H9 (cell line): ENCODE data around the gene KCNQ2. TPM values are rescaled to one million over a fixed set of nuclear protein-coding genes. Genes with fewer than 3 reads are reported as not detected.

Source experiments
- DNase-seq: peaks from one replicate; pipeline ENCODE4 v3.0.0-alpha.2; 2017
- H2AFZ ChIP-seq: one replicate; pipeline ENCODE4 v1.6.1; 2013; ENCODE audit warnings: mild to moderate bottlenecking, low read length, control low read depth, moderate library complexity
- H2AK5ac ChIP-seq: 2 replicates; pipeline ENCODE4 v1.6.1; 2013; ENCODE audit warnings: low read length, control low read depth, mixed read lengths; ENCODE audit not compliant: insufficient read length
- H2BK120ac ChIP-seq: one replicate; pipeline ENCODE4 v1.6.1; 2013; ENCODE audit warnings: low read depth, mild to moderate bottlenecking, low read length, control low read depth, inconsistent platforms; ENCODE audit not compliant: poor library complexity, severe bottlenecking
- H2BK12ac ChIP-seq: 2 replicates; pipeline ENCODE4 v1.6.1; 2013; ENCODE audit warnings: low read length, control low read depth, mixed read lengths, low read depth; ENCODE audit not compliant: insufficient read length
- H2BK15ac ChIP-seq: 2 replicates; pipeline ENCODE4 v1.6.1; 2013; ENCODE audit warnings: low read depth, low read length, control low read depth
- H2BK20ac ChIP-seq: one replicate; pipeline ENCODE4 v1.6.1; 2013; ENCODE audit warnings: low read depth, mild to moderate bottlenecking, low read length, control low read depth, inconsistent platforms; ENCODE audit not compliant: poor library complexity, severe bottlenecking
- H2BK5ac ChIP-seq: 2 replicates; pipeline ENCODE4 v1.6.1; 2013; ENCODE audit warnings: low read length, control low read depth, mixed read lengths; ENCODE audit not compliant: insufficient read length
- H3K14ac ChIP-seq: 2 replicates; pipeline ENCODE4 v1.6.1; 2013; ENCODE audit warnings: low read length, control low read depth; ENCODE audit not compliant: insufficient read depth
- H3K18ac ChIP-seq: 2 replicates; pipeline ENCODE4 v1.6.1; 2013; ENCODE audit warnings: low read depth, mild to moderate bottlenecking, mixed read lengths, low read length, control low read depth; ENCODE audit not compliant: insufficient read length
- H3K23ac ChIP-seq: 2 replicates; pipeline ENCODE4 v1.6.1; 2013; ENCODE audit warnings: low read length, control low read depth, mixed read lengths, low read depth; ENCODE audit not compliant: insufficient read length
- H3K23me2 ChIP-seq: 2 replicates; pipeline ENCODE4 v1.6.1; 2013; ENCODE audit warnings: low read depth, mild to moderate bottlenecking, mixed read lengths, low read length, control low read depth; ENCODE audit not compliant: insufficient read length, poor library complexity, severe bottlenecking
- H3K27ac ChIP-seq: 2 replicates; pipeline ENCODE4 v1.5.1; 2013; ENCODE audit warnings: low read length, control low read depth, mixed read lengths, low read depth; ENCODE audit not compliant: insufficient read length
- H3K27me3 ChIP-seq: 2 replicates; pipeline ENCODE4 v1.6.1; 2013; ENCODE audit warnings: low read length, control low read depth, inconsistent platforms; ENCODE audit not compliant: insufficient read depth
- H3K4ac ChIP-seq: 2 replicates; pipeline ENCODE4 v1.6.1; 2013; ENCODE audit warnings: low read depth, mild to moderate bottlenecking, control low read depth, inconsistent platforms, low read length, moderate library complexity
- H3K4me1 ChIP-seq: 2 replicates; pipeline ENCODE4 v1.6.1; 2013; ENCODE audit warnings: low read length, control low read depth, inconsistent platforms; ENCODE audit not compliant: insufficient read depth
- H3K4me2 ChIP-seq: 2 replicates; pipeline ENCODE4 v1.6.1; 2013; ENCODE audit warnings: low read length, control low read depth, mixed read lengths; ENCODE audit not compliant: insufficient read length, insufficient read depth
- H3K56ac ChIP-seq: 2 replicates; pipeline ENCODE4 v1.6.1; 2013; ENCODE audit warnings: low read depth, mild to moderate bottlenecking, mixed read lengths, low read length, control low read depth; ENCODE audit not compliant: insufficient read length
- H3K79me1 ChIP-seq: 2 replicates; pipeline ENCODE4 v1.6.1; 2013; ENCODE audit warnings: low read depth, mild to moderate bottlenecking, moderate library complexity, low read length, control low read depth, inconsistent platforms; ENCODE audit not compliant: insufficient read depth, poor library complexity, severe bottlenecking
- H3K79me2 ChIP-seq: 2 replicates; pipeline ENCODE4 v1.6.1; 2013; ENCODE audit warnings: low read length, control low read depth, inconsistent platforms; ENCODE audit not compliant: insufficient read depth
- H3K9ac ChIP-seq: 2 replicates; pipeline ENCODE4 v1.6.1; 2013; ENCODE audit warnings: low read length, control low read depth, mixed read lengths; ENCODE audit not compliant: insufficient read length; ENCODE audit errors: extremely low read depth
- H3K9me3 ChIP-seq: one replicate; pipeline ENCODE4 v1.6.1; 2013; ENCODE audit warnings: low read depth, low read length, inconsistent platforms; ENCODE audit not compliant: control insufficient read depth
- H3T11ph ChIP-seq: one replicate; pipeline ENCODE4 v1.6.1; 2013; ENCODE audit warnings: mild to moderate bottlenecking, low read length, control low read depth, inconsistent platforms
- H4K20me1 ChIP-seq: one replicate; pipeline ENCODE4 v1.6.1; 2013; ENCODE audit not compliant: control insufficient read depth, insufficient read length, insufficient read depth
- H4K5ac ChIP-seq: 2 replicates; pipeline ENCODE4 v1.6.1; 2013; ENCODE audit warnings: low read depth, mild to moderate bottlenecking, mixed read lengths, low read length, control low read depth; ENCODE audit not compliant: insufficient read length
- H4K8ac ChIP-seq: replicated peaks from 2 replicates; pipeline ENCODE4 v1.6.1; 2013; ENCODE audit warnings: low read length, control low read depth, mixed read lengths, low read depth; ENCODE audit not compliant: insufficient read length
- H4K91ac ChIP-seq: 2 replicates; pipeline ENCODE4 v1.6.1; 2013; ENCODE audit warnings: low read depth, mild to moderate bottlenecking, moderate library complexity, mixed read lengths, low read length, control low read depth; ENCODE audit not compliant: insufficient read length
- H3K27ac Mint-ChIP-seq, 3 experiments: 2 replicates in 2 of 3; 3 replicates in 1 of 3; pipeline ENCODE4 v1.8.0; 2020 to 2021; ENCODE audit warnings: mixed read lengths in 3 of 3, mild to moderate bottlenecking in 1 of 3, moderate library complexity in 1 of 3
- H3K27me3 Mint-ChIP-seq: 2 replicates; pipeline ENCODE4 v1.8.0; 2021; ENCODE audit warnings: low read depth, mild to moderate bottlenecking, moderate library complexity, mixed read lengths
- H3K36me3 Mint-ChIP-seq, 3 experiments: 2 replicates in 2 of 3; 3 replicates in 1 of 3; pipeline ENCODE4 v1.8.0; 2020 to 2021; ENCODE audit warnings: low read depth in 3 of 3, mixed read lengths in 3 of 3; ENCODE audit not compliant: insufficient read depth in 1 of 3
- H3K4me1 Mint-ChIP-seq, 2 experiments: 2 replicates each; pipeline ENCODE4 v1.8.0; 2020; ENCODE audit warnings: mixed read lengths in 2 of 2
- H3K4me3 Mint-ChIP-seq, 2 experiments: 2 replicates in 1 of 2; 3 replicates in 1 of 2; pipeline ENCODE4 v1.8.0; 2020 to 2021; ENCODE audit warnings: mild to moderate bottlenecking in 2 of 2, mixed read lengths in 2 of 2, moderate library complexity in 1 of 2
- H3K9me3 Mint-ChIP-seq, 2 experiments: 2 replicates in 1 of 2; 3 replicates in 1 of 2; pipeline ENCODE4 v1.8.0; 2020; ENCODE audit warnings: mild to moderate bottlenecking in 2 of 2, mixed read lengths in 2 of 2, moderate library complexity in 1 of 2
- WGBS: extraction: QIAGEN DNeasy Blood & Tissue Kit; methylation state at CpG from one replicate; pipeline ENCODE4 v1.1.7; 2013; ENCODE audit warnings: missing lambda C conversion rate, low lambda C conversion rate, mixed read lengths; ENCODE audit not compliant: insufficient read length; ENCODE audit errors: extremely low coverage; 5-methylcytosine and 5-hydroxymethylcytosine counted together
- total RNA-seq: library from RNA; stranded (reverse); gene quantifications from 2 replicates; pipeline ENCODE4 v1.2.1, GENCODE V29; 2021
- TF ChIP-seq, protein P1 (sequence below): fragments of 200-600 bp; sonication (generic); conservative IDR thresholded peaks from 3 replicates; pipeline ENCODE4 v1.8.0; 2021; ENCODE audit warnings: antibody characterized with exemption, mild to moderate bottlenecking

KCNQ2 gene
- total RNA-seq, 1 experiment from 2014 or later: 69.2 TPM

DNA sequence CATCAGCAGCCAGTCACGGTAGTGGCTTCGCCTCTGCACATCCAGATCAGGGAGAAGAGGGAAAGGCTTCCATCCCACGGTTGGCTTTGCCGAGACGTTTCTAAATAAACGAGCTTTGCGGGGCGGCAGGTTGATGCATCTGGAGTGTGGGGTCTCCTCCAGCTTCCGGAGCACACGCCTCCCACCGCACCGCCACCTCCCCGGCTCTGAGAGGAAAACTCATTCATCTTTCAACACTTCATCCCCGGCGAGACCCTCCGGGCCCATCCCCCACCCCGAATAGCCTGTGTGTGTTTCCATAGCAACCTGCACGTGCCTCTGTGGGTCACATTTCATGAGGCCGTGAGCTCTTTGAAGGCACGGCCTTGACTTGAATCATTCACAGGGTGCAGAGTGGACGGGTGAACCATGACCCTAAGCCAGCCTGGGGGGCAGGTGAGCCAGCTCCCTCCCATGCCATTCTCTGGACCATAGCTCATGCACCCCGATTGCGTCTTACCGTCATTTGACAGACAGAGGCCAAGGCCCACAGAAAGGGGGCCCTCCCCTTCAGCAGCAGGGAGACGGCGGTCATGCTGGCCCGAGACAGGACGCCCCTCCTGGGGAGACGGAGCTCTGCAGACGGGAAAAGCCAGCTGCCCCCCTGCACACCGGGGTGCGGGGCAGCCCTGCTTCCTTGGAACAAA lies 95.1 kb downstream of the KCNQ2 start:
- Histone ChIP-seq H4K8ac (no peak overlapping the region), H2BK15ac (no peak overlapping the region), H2AFZ (no peak overlapping the region), H3K9me3 (no peaks in the 10 kb centered on the region), H3K79me1 (no peaks in the 10 kb centered on the region), H3K9ac (no peak overlapping the region), H3K4ac (no peak overlapping the region), H3K14ac (no peak overlapping the region), H3K18ac (no peak overlapping the region), H2BK5ac (no peak overlapping the region), H3K4me1 (peaks cover 4% of the 10 kb centered on the region; the same call in 1 of the 2 replicates), H2BK12ac (no peak overlapping the region), H4K5ac (no peak overlapping the region), H3T11ph (no peak overlapping the region), H3K79me2 (no peaks in the 10 kb centered on the region), H3K23me2 (no peaks in the 10 kb centered on the region), H3K27ac (no peak overlapping the region), H3K56ac (no peak overlapping the region), H3K4me2 (no peak overlapping the region), H3K23ac (no peak overlapping the region), H2AK5ac (no peak overlapping the region), H3K27me3 (no peaks in the 10 kb centered on the region), H2BK20ac (no peak overlapping the region), H4K91ac (no peak overlapping the region), H4K20me1 (no peaks in the 10 kb centered on the region), H2BK120ac (no peak overlapping the region)
- H3K4me3 Mint-ChIP-seq: peak overlapping the region in 1 of 2 experiments; percentile 55; a peak in 3 of 5 replicates
- peak; percentile 62 for DNase-seq
- H3K4me1 Mint-ChIP-seq: peaks cover 12 to 34% of the 10 kb centered on the region in 2 experiments
- no peak overlapping the region for H3K27ac Mint-ChIP-seq
- no peaks in the 10 kb centered on the region for H3K36me3 Mint-ChIP-seq
- H3K9me3 Mint-ChIP-seq: peaks cover 0 to 5% of the 10 kb centered on the region in 2 experiments; a peak in 1 of 5 replicates
- H3K27me3 Mint-ChIP-seq: peaks cover 2% of the 10 kb centered on the region
- TF ChIP-seq, protein P1, sequence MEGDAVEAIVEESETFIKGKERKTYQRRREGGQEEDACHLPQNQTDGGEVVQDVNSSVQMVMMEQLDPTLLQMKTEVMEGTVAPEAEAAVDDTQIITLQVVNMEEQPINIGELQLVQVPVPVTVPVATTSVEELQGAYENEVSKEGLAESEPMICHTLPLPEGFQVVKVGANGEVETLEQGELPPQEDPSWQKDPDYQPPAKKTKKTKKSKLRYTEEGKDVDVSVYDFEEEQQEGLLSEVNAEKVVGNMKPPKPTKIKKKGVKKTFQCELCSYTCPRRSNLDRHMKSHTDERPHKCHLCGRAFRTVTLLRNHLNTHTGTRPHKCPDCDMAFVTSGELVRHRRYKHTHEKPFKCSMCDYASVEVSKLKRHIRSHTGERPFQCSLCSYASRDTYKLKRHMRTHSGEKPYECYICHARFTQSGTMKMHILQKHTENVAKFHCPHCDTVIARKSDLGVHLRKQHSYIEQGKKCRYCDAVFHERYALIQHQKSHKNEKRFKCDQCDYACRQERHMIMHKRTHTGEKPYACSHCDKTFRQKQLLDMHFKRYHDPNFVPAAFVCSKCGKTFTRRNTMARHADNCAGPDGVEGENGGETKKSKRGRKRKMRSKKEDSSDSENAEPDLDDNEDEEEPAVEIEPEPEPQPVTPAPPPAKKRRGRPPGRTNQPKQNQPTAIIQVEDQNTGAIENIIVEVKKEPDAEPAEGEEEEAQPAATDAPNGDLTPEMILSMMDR: peak; percentile 47
- WGBS: no CpG with 5 or more reads among the region's 32 CpGs
